AG04449 (cell line): Measurements from ENCODE around the gene MCM7.
A peak's percentile ranks its signal among the peaks of the same experiment; 100 is the strongest.

ENCODE experiments used
- CTCF ChIA-PET: fragments of 350-600 bp; formaldehyde crosslinking; extraction: SDS; loops from one replicate; lab custom pipeline; 2021; ENCODE audit warnings: antibody characterized with exemption; lab: Yijun Ruan, JAX
- POLR2A ChIA-PET: fragments of 400-600, 350-600 bp; formaldehyde crosslinking; extraction: SDS; loops from one replicate; lab custom pipeline; 2020; ENCODE audit warnings: antibody characterized with exemption, inconsistent platforms; lab: Yijun Ruan, JAX
- DNase-seq: peaks from one replicate; pipeline ENCODE4 v3.0.0-alpha.2; 2010; ENCODE audit warnings: low read depth, low spot score
- H3K4me3 ChIP-seq: 2 replicates; pipeline ENCODE4 v1.5.1; 2011; ENCODE audit warnings: low read depth, mild to moderate bottlenecking, control low read depth, low read length
- CTCF ChIP-seq: IDR thresholded peaks from one replicate; pipeline ENCODE4 v1.5.1; 2011; ENCODE audit warnings: mild to moderate bottlenecking, moderate library complexity, low read length, control low read depth, inconsistent platforms; ENCODE audit not compliant: insufficient read depth; ENCODE audit errors: missing control alignments

MCM7 gene

GRCh38 chr7:100057006-100057405, 44.2 kb downstream of the MCM7 start:
- H3K4me3 ChIP-seq, result no peak overlapping the region
- DNase-seq, result no peak
- ChIA-PET POLR2A (no interaction called here), CTCF (interaction anchor here (17.4 kb wide), 1 partner anchor 64 kb away, joined by 363 read pairs; no protein-coding TSS in a partner anchor)
- TF ChIP-seq CTCF, result no peak

- POLR2A ChIA-PET, result no interaction called here
Measured at GRCh38 chr7:100053215-100053614, 48.0 kb downstream of the MCM7 start.

GRCh38 chr7:100051611-100052010, 49.6 kb downstream of the MCM7 start:
- CTCF ChIA-PET, result interaction anchor here (1.0 to 17.4 kb wide), 9 partner anchors 8 to 136 kb away, joined by 3 to 363 read pairs (median 9); no protein-coding TSS in a partner anchor
- DNase-seq, result no peak
- POLR2A ChIA-PET, result interaction anchor here (0.7 kb wide), 1 partner anchor 42 kb away, joined by 3 read pairs; no protein-coding TSS in a partner anchor
- H3K4me3 ChIP-seq, result no peak overlapping the region
- TF ChIP-seq CTCF, result no peak

More at GRCh38 chr7:100053215-100053614, 48.0 kb downstream of the MCM7 start:
- CTCF ChIA-PET, result interaction anchor here (0.6 to 17.4 kb wide), 22 partner anchors 9 to 137 kb away, joined by 3 to 363 read pairs (median 4); no protein-coding TSS in a partner anchor
- DNase-seq, result no peak
- peak; percentile 27 for TF ChIP-seq CTCF
- no peak overlapping the region for H3K4me3 ChIP-seq

GRCh38 chr7:100049441-100050291, 51.5 kb downstream of the MCM7 start, which contains the start of gene ZSCAN21:
Gene ZSCAN21, plus strand, starts transcription at chr7:100049774. Its CDS starts 7,233 bp downstream, at chr7:100057007.
- peak; percentile 25 for TF ChIP-seq CTCF
- no peak for DNase-seq
- CTCF ChIA-PET, result interaction anchor here (1.2 to 17.4 kb wide), 7 partner anchors 9 to 134 kb away, joined by 4 to 363 read pairs (median 6); no protein-coding TSS in a partner anchor
- POLR2A ChIA-PET, result interaction anchor here (0.6 to 1.0 kb wide), 7 partner anchors 9 to 203 kb away, joined by 3 to 4 read pairs (median 3); partner anchors contain the start of gene ZKSCAN1
- H3K4me3 ChIP-seq, result peak within 1 kb of the TSS; percentile 96

GRCh38 chr7:100048680-100049079, 52.5 kb downstream of the MCM7 start:
- H3K4me3 ChIP-seq, result no peak overlapping the region
- ChIA-PET CTCF (interaction anchor here (0.9 to 17.4 kb wide), 4 partner anchors 10 to 56 kb away, joined by 3 to 363 read pairs (median 6); no protein-coding TSS in a partner anchor), POLR2A (no interaction called here)
- no peak for DNase-seq
- TF ChIP-seq CTCF, result no peak

GRCh38 chr7:100044718-100045117, 56.5 kb downstream of the MCM7 start:
- DNase-seq, result no peak
- TF ChIP-seq CTCF, result no peak
- POLR2A ChIA-PET, result no interaction called here
- CTCF ChIA-PET, result interaction anchor here (1.3 to 1.7 kb wide), 2 partner anchors 9 to 51 kb away, joined by 4 to 5 read pairs; no protein-coding TSS in a partner anchor
- no peak overlapping the region for H3K4me3 ChIP-seq
